ENCODE results near the gene CAT. TPM values are rescaled to one million over a fixed set of nuclear protein-coding genes. Genes with fewer than 3 reads are reported as not detected.

CAT gene
- total and polyA plus RNA-seq, 7 donors = 27.9 to 110 (median 83.9) TPM

GRCh38 chr11:34483106-34483874 is 44.6 kb downstream of the CAT start:
- Histone ChIP-seq H3K4me3 (no peak overlapping the region), H3K36me3 (ENCODE audit: insufficient read depth in 1 of 2, low read depth in 1 of 2) (no peaks in the 10 kb centered on the region), H3K4me1 (peaks cover 11% of the 10 kb centered on the region), H3K9me3 (no peaks in the 10 kb centered on the region), H3K27ac (no peak overlapping the region), H3K27me3 (ENCODE audit: insufficient read depth in 3 of 3, low read length in 2 of 3) (no peaks in the 10 kb centered on the region)
- DNase-seq (no peak), ATAC-seq (no peak)
- WGBS, 3 donors = 75 to 90% (median 79%) methylated on average over 9 of the region's 9 CpGs
- TF ChIP-seq CTCF (IDR thresholded peaks at IDR 0.05) = no peak
- intact Hi-C loops (cut with DNase I) = no loop called here

GRCh38 chr11:34487430-34487829 is 48.7 kb downstream of the CAT start:
- WGBS, 3 donors = 72 to 90% (median 82%) methylated on average over 7 of the region's 7 CpGs
- no peak for TF ChIP-seq CTCF (IDR thresholded peaks at IDR 0.05)
- DNase-seq (no peak), ATAC-seq (no peak)
- Histone ChIP-seq H3K4me1 (no peaks in the 10 kb centered on the region), H3K27ac (no peak overlapping the region), H3K9me3 (no peaks in the 10 kb centered on the region), H3K36me3 (ENCODE audit: insufficient read depth in 1 of 2, low read depth in 1 of 2) (no peaks in the 10 kb centered on the region), H3K27me3 (ENCODE audit: insufficient read depth in 3 of 3, low read length in 2 of 3) (no peaks in the 10 kb centered on the region), H3K4me3 (no peak overlapping the region)
- intact Hi-C loops (cut with DNase I) = no loop called here

- no peaks in the 10 kb centered on the region for H3K4me1 ChIP-seq
- 77 to 86% (median 83%) methylated on average over 12 of the region's 12 CpGs for WGBS, 3 donors
- H3K36me3 ChIP-seq (ENCODE audit: insufficient read depth in 1 of 2, low read depth in 1 of 2) = no peaks in the 10 kb centered on the region
- no peak for DNase-seq
- no peaks in the 10 kb centered on the region for H3K9me3 ChIP-seq
- no peak overlapping the region for H3K4me3 ChIP-seq
- TF ChIP-seq CTCF (IDR thresholded peaks at IDR 0.05) = no peak
- no peaks in the 10 kb centered on the region for H3K27me3 ChIP-seq (ENCODE audit: insufficient read depth in 3 of 3, low read length in 2 of 3)
- no peak for ATAC-seq
- intact Hi-C loops (cut with DNase I) = no loop called here
- no peak overlapping the region for H3K27ac ChIP-seq
Observed at GRCh38 chr11:34488855-34489557, 50.3 kb downstream of the CAT start.

GRCh38 chr11:34490304-34490703 is 51.6 kb downstream of the CAT start:
- DNase-seq (no peak), ATAC-seq (no peak)
- no peaks in the 10 kb centered on the region for H3K9me3 ChIP-seq
- no peak overlapping the region for H3K27ac ChIP-seq
- no peaks in the 10 kb centered on the region for H3K27me3 ChIP-seq (ENCODE audit: insufficient read depth in 3 of 3, low read length in 2 of 3)
- 78 to 86% (median 79%) methylated on average over 2 of the region's 2 CpGs for WGBS, 3 donors
- no peak for TF ChIP-seq CTCF (IDR thresholded peaks at IDR 0.05)
- no peaks in the 10 kb centered on the region for H3K36me3 ChIP-seq (ENCODE audit: insufficient read depth in 1 of 2, low read depth in 1 of 2)
- intact Hi-C loops (cut with DNase I) = loop anchor here (5.0 to 10.0 kb wide), 4 partner anchors 123 to 328 kb away; no protein-coding TSS in a partner anchor
- H3K4me1 ChIP-seq = no peaks in the 10 kb centered on the region
- H3K4me3 ChIP-seq = no peak overlapping the region

All from psoas muscle (tissue), 8 donors.